ENCODE data around the gene BUB3.

The BUB3 gene

GRCh38 chr10:123132576-123133477 lies 21.4 kb upstream of the BUB3 start:
- TF ChIP-seq CTCF (IDR thresholded peaks at IDR 0.05; ENCODE audit: low read depth, low read length, missing control alignments), result peak; percentile 93
- H3K4me3 ChIP-seq (ENCODE audit: low read depth, low read length), result peak overlapping the region; percentile 45
- DNase-seq (ENCODE audit: low read depth), result peak; percentile 80

- DNase-seq (ENCODE audit: low read depth), result no peak
- TF ChIP-seq CTCF (IDR thresholded peaks at IDR 0.05; ENCODE audit: low read depth, low read length, missing control alignments), result no peak
- H3K4me3 ChIP-seq (ENCODE audit: low read depth, low read length), result peak overlapping the region; percentile 39
These were observed 20.5 kb upstream of the BUB3 start for GRCh38 chr10:123133541-123134342.

GRCh38 chr10:123134343-123134914 lies 19.8 kb upstream of the BUB3 start:
- TF ChIP-seq CTCF (IDR thresholded peaks at IDR 0.05; ENCODE audit: low read depth, low read length, missing control alignments), result no peak
- DNase-seq (ENCODE audit: low read depth), result no peak
- H3K4me3 ChIP-seq (ENCODE audit: low read depth, low read length), result peak overlapping the region; percentile 55; the same call in 1 of the 2 replicates

- no peak for DNase-seq (ENCODE audit: low read depth)
- no peak for TF ChIP-seq CTCF (IDR thresholded peaks at IDR 0.05; ENCODE audit: low read depth, low read length, missing control alignments)
- H3K4me3 ChIP-seq (ENCODE audit: low read depth, low read length), result peak overlapping the region; percentile 55
These were observed 19.2 kb upstream of the BUB3 start for GRCh38 chr10:123134915-123135414.

- no peak for TF ChIP-seq CTCF (IDR thresholded peaks at IDR 0.05; ENCODE audit: low read depth, low read length, missing control alignments)
- DNase-seq (ENCODE audit: low read depth), result no peak
- H3K4me3 ChIP-seq (ENCODE audit: low read depth, low read length), result peak within 1 kb of the TSS; percentile 55
These were observed 18.6 kb upstream of the BUB3 start, which contains the start of gene HMX3 for GRCh38 chr10:123135415-123136141. Gene HMX3, plus strand, starts transcription at chr10:123135970. Its CDS starts 81 bp downstream, at chr10:123136051.

GRCh38 chr10:123136221-123136805 lies 17.9 kb upstream of the BUB3 start:
- peak overlapping the region; percentile 55 for H3K4me3 ChIP-seq (ENCODE audit: low read depth, low read length)
- TF ChIP-seq CTCF (IDR thresholded peaks at IDR 0.05; ENCODE audit: low read depth, low read length, missing control alignments), result no peak
- no peak for DNase-seq (ENCODE audit: low read depth)
